ENCODE data around the gene PITRM1.
"Not testable (repeated sequence)": the region's sequence is repeated elsewhere in the genome, so short reads cannot be mapped to it uniquely, and the experiment has no call there.

The PITRM1 gene

GRCh38 chr10:3197348-3198003 lies 24.9 kb upstream of the PITRM1 start:
- peak; percentile 90 for DNase-seq (ENCODE audit: low spot score)

DNA sequence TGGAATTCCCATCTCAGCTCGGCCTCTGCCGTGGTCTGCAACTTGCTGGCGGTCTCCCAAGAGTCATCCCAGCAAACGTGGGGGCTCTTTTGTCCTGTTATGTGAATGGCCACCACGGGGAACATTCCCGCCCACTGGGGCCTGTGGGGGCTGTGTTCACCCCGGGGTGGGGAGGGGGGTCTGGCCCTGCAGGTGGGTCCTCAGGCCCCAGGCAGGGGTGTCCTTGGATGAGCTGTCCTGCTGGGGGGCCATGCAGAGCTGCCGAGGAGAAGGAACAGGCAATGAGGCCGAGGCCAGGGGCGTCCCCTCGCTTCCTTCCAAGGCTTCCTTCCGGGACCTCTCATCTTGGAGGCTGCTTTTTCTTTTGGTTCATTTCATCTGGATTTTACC lies 24.4 kb upstream of the PITRM1 start:
- no peak for DNase-seq (ENCODE audit: low spot score)

GRCh38 chr10:3196482-3196881 lies 23.9 kb upstream of the PITRM1 start:
- DNase-seq (ENCODE audit: low spot score): no peak

GRCh38 chr10:3195726-3196125 lies 23.1 kb upstream of the PITRM1 start:
- no peak for DNase-seq (ENCODE audit: low spot score)

DNA sequence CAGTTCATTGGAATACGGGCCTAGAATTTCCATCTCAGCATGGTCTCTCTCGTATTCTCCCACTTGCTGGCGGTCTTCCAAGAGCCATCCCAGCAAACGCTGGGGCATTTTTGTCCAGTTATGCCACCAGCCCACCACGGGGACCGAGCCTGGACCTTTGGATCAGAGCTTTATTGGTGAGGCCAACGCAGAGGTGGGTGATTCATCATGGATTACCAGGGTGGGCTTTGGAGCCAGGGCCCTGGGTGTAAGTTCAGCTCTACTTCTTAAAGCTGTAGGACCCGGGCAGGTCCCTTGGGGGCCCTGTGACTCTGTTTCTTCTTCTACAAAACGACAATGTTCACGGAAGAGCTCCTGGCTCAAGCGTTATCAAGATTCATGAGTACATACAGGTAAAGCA lies 22.7 kb upstream of the PITRM1 start:
- no peak for DNase-seq (ENCODE audit: low spot score)

GRCh38 chr10:3194871-3195270 lies 22.3 kb upstream of the PITRM1 start:
- DNase-seq (ENCODE audit: low spot score): no peak

GRCh38 chr10:3193751-3194150 lies 21.2 kb upstream of the PITRM1 start:
- no peak for DNase-seq (ENCODE audit: low spot score)

- DNase-seq (ENCODE audit: low spot score): no peak
Measured at GRCh38 chr10:3192856-3193635, 20.5 kb upstream of the PITRM1 start.

GRCh38 chr10:3190817-3191216 lies 18.2 kb upstream of the PITRM1 start:
- no peak for DNase-seq (ENCODE audit: low spot score)

- DNase-seq (ENCODE audit: low spot score): not testable (repeated sequence)
Measured at GRCh38 chr10:3187229-3187628, 14.6 kb upstream of the PITRM1 start.

DNA sequence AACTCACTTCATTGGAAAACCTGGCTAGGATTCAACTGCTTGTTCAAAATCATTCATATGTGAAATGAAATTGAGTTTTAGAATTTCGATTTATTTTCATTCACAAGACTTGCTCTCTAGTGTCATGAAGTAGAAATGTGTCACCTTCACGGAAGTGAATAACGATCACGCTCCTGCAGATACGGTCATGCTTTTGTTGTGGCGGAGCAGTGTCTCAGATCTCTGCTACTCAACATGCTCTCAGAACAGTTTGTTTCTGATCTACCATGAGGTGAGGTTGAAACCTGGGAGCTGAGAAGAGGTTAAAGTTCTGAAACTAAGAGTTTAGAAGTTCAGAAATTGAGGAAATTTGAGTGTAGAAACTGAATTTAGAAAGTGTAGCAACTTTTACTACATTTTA lies 13.8 kb upstream of the PITRM1 start:
- DNase-seq (ENCODE audit: low spot score): no peak

DNA sequence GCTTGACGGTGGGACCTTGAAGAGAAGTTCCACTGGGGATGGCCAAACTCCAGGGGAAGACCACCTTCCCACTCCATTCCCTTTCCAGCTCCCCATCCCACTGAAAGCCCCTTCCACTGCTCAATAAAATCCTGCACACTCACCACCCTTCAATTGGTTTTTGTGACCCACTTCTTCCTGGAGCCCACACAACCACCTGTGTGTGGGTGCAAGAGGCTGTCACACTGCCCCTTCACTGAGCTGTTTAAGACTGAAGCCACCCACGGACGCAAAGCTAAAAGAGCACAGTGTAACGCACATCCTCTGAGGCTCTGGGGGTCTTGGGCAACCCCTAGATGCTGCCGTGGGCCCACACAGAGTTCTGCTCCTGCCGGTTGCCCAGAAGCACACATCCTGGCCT lies 12.8 kb upstream of the PITRM1 start:
- DNase-seq (ENCODE audit: low spot score): no peak

- no peak for DNase-seq (ENCODE audit: low spot score)
Measured at GRCh38 chr10:3180355-3181025, 7.9 kb upstream of the PITRM1 start.

- no peak for DNase-seq (ENCODE audit: low spot score)
Measured at GRCh38 chr10:3179174-3179573, 6.6 kb upstream of the PITRM1 start.

DNA sequence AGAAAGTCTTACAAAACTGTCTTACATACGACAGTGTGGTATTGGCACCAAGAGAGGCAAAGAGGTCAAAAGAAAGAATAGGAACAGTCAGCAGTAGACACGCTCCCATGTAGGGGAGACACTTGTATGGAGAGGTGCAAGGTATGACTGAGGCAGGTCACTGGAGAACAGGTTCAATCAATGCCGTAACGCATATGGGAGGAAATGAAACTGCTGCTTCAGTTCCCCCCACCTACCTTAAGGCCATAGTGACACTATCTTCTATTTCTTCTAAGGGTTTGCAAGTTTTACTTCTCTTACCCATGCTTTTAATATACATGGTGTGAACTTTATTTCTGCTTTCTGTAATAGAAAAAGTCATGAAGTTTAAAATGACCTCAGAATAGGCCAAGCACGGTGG lies 5.5 kb upstream of the PITRM1 start:
- DNase-seq (ENCODE audit: low spot score): no peak

DNA sequence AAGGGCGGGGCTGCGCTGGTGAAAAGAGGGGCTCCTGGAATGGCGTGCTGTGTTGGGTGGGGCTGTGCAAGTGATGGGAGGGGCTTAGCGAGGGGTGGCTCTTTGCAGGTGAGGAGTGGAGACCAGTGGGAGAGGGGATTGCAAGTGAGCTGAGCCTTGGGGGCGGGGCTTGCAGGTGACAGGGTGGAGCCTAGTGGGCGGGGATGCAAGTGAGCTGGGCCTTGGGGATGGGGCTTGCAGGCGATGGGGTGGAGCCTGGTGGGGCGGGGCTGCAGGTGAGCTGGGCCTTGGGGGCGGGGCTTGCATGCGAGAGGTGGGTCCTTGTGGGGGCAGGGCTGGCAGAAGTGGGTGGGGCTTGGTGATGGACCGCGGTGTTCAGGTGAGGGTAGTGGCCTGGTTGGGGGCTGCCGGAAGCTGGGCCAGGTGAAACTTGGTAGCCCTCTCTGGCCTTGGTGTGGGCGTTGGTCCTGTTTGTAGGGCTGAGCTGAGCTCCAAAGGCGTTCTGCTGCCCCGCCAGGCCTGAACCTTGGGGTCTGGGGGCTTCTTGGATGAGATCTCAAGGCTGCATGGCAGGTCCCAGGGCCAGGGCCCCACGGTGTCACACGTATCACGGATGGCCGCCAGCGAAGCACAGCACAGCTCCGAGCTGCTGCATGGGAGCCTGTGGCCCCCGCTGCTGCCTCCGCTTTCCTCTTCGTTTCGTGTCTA lies 743 bp upstream of the PITRM1 start:
- no peak for DNase-seq (ENCODE audit: low spot score)

DNA sequence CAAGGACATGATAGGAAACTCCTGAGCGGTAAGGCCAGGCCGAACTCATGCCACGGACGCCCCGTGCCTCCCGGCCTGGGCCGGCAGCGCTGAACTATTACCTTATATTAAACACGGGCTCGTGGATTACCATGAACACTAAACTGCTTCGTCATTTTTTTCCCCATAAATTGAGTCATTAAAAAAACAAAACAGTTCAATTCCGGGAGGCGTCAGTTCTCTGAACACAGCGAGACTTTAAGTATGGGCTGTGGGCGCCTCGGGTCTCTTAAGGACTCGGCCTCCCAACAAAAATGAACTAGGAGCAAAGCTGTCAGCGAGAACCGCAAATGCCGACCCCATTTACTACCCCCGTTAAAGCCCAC lies 519 bp downstream of the PITRM1 start:
- DNase-seq (ENCODE audit: low spot score): no peak

DNA sequence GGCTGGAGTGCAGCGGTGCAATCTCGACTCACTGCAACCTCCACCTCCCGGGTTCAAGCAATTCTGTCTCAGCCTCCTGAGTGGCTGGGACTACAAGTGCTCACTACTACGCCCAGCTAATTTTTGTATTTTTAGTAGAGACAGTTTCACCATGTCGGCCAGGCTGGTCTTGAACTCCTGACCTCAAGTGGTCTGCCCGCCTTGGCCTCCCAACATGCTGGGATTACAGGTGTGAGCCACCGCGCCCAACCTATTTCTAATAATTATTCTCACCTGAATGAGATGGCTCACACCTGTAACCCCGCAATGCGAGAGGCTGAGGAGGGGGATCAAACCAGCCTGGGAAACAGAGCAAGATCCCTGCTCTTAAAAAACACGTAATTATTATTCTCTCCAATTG lies 1.1 kb downstream of the PITRM1 start:
- DNase-seq (ENCODE audit: low spot score): not testable (repeated sequence)

GRCh38 chr10:3169673-3170072 lies 2.9 kb downstream of the PITRM1 start:
- DNase-seq (ENCODE audit: low spot score): no peak

DNA sequence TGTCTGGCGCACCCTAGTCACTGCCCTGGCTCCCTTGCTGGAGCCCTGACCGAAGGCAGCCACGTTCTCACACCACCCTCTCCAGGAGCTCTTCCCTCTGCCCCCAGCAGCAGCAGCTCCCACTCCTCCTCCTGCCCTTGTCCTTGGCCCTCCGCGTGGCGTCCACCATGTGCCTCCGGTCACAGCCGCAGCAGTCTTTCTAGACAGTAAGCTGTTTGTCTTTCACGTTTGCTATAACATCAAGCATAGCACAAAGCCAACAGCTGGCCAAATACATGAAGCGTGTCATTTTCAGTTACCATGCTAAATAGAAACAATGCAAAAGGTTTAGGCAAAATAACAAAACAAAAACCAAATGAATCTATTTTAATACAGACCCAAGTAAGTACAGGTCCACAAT lies 3.3 kb downstream of the PITRM1 start:
- DNase-seq (ENCODE audit: low spot score): no peak

- DNase-seq (ENCODE audit: low spot score): no peak
Measured at GRCh38 chr10:3167611-3168330, 4.8 kb downstream of the PITRM1 start.

Measured in ecto neural progenitor cell (in vitro differentiated cells).